ENCODE results near the gene KLRF2.

KLRF2 gene

DNA sequence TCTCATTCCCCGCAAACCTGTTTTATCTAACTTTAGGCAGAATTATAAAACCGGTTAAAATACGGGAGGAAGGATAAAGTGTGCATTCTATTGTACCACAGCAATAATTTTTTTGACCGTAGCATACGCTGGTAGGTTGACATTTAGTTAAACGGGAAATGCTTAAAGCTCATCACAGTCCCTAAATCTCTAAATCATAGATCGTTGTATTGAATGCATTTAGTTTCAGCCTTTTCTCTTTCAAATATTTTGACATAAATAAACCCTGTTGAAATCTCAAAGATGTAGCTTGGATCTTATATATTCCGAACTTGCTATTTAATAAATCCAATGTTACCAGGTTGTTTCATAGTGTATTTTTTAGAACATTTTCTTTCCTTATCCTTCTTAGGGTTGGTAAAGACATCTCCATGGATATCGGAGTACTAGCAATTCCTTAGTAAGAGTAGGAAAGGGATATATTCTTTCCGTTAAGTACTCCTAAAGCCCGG is 12.9 kb upstream of the KLRF2 start:
- no peak for TF ChIP-seq CTCF (conservative IDR thresholded peaks at IDR 0.05; ENCODE audit: low read length)
- Histone ChIP-seq H3K9me2 (replicated peaks; ENCODE audit: low read depth, low read length) (no peaks in the 10 kb centered on the region), H2AFZ (ENCODE audit: low read length) (no peak overlapping the region), H3K9me3 (ENCODE audit: insufficient read depth, low read depth, low read length) (peaks cover 4% of the 10 kb centered on the region; the same call in 1 of the 2 replicates), H4K20me1 (ENCODE audit: insufficient read depth, low read length, poor library complexity, severe bottlenecking) (no peaks in the 10 kb centered on the region), H3K4me1 (ENCODE audit: insufficient read depth, low read length, poor library complexity, severe bottlenecking) (peaks cover 29% of the 10 kb centered on the region), H3F3A (ENCODE audit: low read depth) (peaks cover 7% of the 10 kb centered on the region; the same call in 1 of the 2 replicates), H3K9ac (ENCODE audit: low read depth, low read length, poor library complexity, severe bottlenecking) (peak overlapping the region; percentile 93), H3K79me2 (ENCODE audit: insufficient read depth, low read length) (peaks cover 95% of the 10 kb centered on the region), H3K4me3 (ENCODE audit: low read length, poor library complexity, severe bottlenecking) (peak overlapping the region; percentile 82), H3K27me3 (ENCODE audit: insufficient read depth, low read length, poor library complexity, severe bottlenecking) (no peaks in the 10 kb centered on the region), H3K36me3 (ENCODE audit: insufficient read depth, low read length) (no peaks in the 10 kb centered on the region), H3K4me2 (ENCODE audit: low read depth, low read length, poor library complexity, severe bottlenecking) (peak overlapping the region; percentile 97)

GRCh38 chr12:9868951-9869306 is 12.4 kb upstream of the KLRF2 start:
- TF ChIP-seq CTCF (conservative IDR thresholded peaks at IDR 0.05; ENCODE audit: low read length), result no peak
- no peak for TF ChIP-seq EZH2phosphoT487 (IDR thresholded peaks at IDR 0.05; ENCODE audit: borderline replicate concordance)
- Histone ChIP-seq H3K4me2 (ENCODE audit: low read depth, low read length, poor library complexity, severe bottlenecking) (peak overlapping the region; percentile 97), H3K4me3 (ENCODE audit: low read length, poor library complexity, severe bottlenecking) (peak overlapping the region; percentile 82), H3F3A (ENCODE audit: low read depth) (0 out of 2 replicates have a peak, but pooled peaks cover 7% of the 10 kb centered on the region), H3K9me3 (ENCODE audit: insufficient read depth, low read depth, low read length) (peaks cover 4% of the 10 kb centered on the region; the same call in 1 of the 2 replicates), H3K9ac (ENCODE audit: low read depth, low read length, poor library complexity, severe bottlenecking) (peak overlapping the region; percentile 93), H3K79me2 (ENCODE audit: insufficient read depth, low read length) (peaks cover 89% of the 10 kb centered on the region), H3K4me1 (ENCODE audit: insufficient read depth, low read length, poor library complexity, severe bottlenecking) (peaks cover 34% of the 10 kb centered on the region), H2AFZ (ENCODE audit: low read length) (no peak overlapping the region), H3K9me2 (replicated peaks; ENCODE audit: low read depth, low read length) (no peaks in the 10 kb centered on the region), H3K36me3 (ENCODE audit: insufficient read depth, low read length) (no peaks in the 10 kb centered on the region), H4K20me1 (ENCODE audit: insufficient read depth, low read length, poor library complexity, severe bottlenecking) (no peaks in the 10 kb centered on the region), H3K27me3 (ENCODE audit: insufficient read depth, low read length, poor library complexity, severe bottlenecking) (no peaks in the 10 kb centered on the region)

GRCh38 chr12:9869307-9870161 is 11.8 kb upstream of the KLRF2 start, which contains the start of gene CLEC2B:
Gene CLEC2B (minus strand): TSS chr12:9869354.
- Histone ChIP-seq H3K9me3 (ENCODE audit: insufficient read depth, low read depth, low read length) (no peaks in the 10 kb centered on the region), H3K4me3 (ENCODE audit: low read length, poor library complexity, severe bottlenecking) (peak within 1 kb of the TSS; percentile 82), H3K4me2 (ENCODE audit: low read depth, low read length, poor library complexity, severe bottlenecking) (peak within 1 kb of the TSS; percentile 97), H3K79me2 (ENCODE audit: insufficient read depth, low read length) (peaks cover 83% of the 10 kb centered on the region), H3K27me3 (ENCODE audit: insufficient read depth, low read length, poor library complexity, severe bottlenecking) (no peaks in the 10 kb centered on the region), H3K36me3 (ENCODE audit: insufficient read depth, low read length) (no peaks in the 10 kb centered on the region), H3K9ac (ENCODE audit: low read depth, low read length, poor library complexity, severe bottlenecking) (peak within 1 kb of the TSS; percentile 93), H3F3A (ENCODE audit: low read depth) (0 out of 2 replicates have a peak, but pooled peaks cover 7% of the 10 kb centered on the region), H4K20me1 (ENCODE audit: insufficient read depth, low read length, poor library complexity, severe bottlenecking) (no peaks in the 10 kb centered on the region), H3K9me2 (replicated peaks; ENCODE audit: low read depth, low read length) (no peaks in the 10 kb centered on the region), H3K4me1 (ENCODE audit: insufficient read depth, low read length, poor library complexity, severe bottlenecking) (peaks cover 35% of the 10 kb centered on the region), H2AFZ (ENCODE audit: low read length) (peak within 1 kb of the TSS; percentile 7; the same call in 1 of the 2 replicates)
- TF ChIP-seq EZH2phosphoT487 (IDR thresholded peaks at IDR 0.05; ENCODE audit: borderline replicate concordance) (no peak), CTCF (conservative IDR thresholded peaks at IDR 0.05; ENCODE audit: low read length) (no peak)
